Stimulated activated CD4-positive, alpha-beta T cell treated with anti-CD3 and anti-CD28 coated beads, TNF-alpha, amount 100 ng/mL, for 4 hours (primary cell): ENCODE measurements around the gene EEFSEC.
"Not testable (repeated sequence)": the region's sequence is repeated elsewhere in the genome, so short reads cannot be mapped to it uniquely, and the experiment has no call there.

Source experiments
- DNase-seq, 3 experiments: peaks; one replicate each; pipeline ENCODE4 v3.0.0-alpha.2; 2020; ENCODE audit warnings: low read depth in 3 of 3

EEFSEC gene

GRCh38 chr3:128152419-128153155 is 694 bp upstream of the EEFSEC start:
- no peak for DNase-seq

GRCh38 chr3:128154354-128154753 is 1.1 kb downstream of the EEFSEC start:
- not testable (repeated sequence) for DNase-seq

- DNase-seq, result no peak
Measured at GRCh38 chr3:128155616-128156360, 2.5 kb downstream of the EEFSEC start.

- DNase-seq, result no peak
Measured at GRCh38 chr3:128160661-128161060, 7.4 kb downstream of the EEFSEC start.

GRCh38 chr3:128163432-128163831 is 10.2 kb downstream of the EEFSEC start:
- DNase-seq, result no peak

GRCh38 chr3:128166971-128167453 is 13.7 kb downstream of the EEFSEC start:
- DNase-seq, result no peak

- no peak for DNase-seq
Measured at GRCh38 chr3:128167646-128167972, 14.3 kb downstream of the EEFSEC start.

- DNase-seq, result no peak
Measured at GRCh38 chr3:128167973-128168674, 14.8 kb downstream of the EEFSEC start.

- DNase-seq, result no peak
Measured at GRCh38 chr3:128168836-128169235, 15.6 kb downstream of the EEFSEC start.

GRCh38 chr3:128170866-128171516 is 17.7 kb downstream of the EEFSEC start:
- DNase-seq, result no peak

- DNase-seq, result no peak
Measured at GRCh38 chr3:128173200-128173599, 19.9 kb downstream of the EEFSEC start.

- no peak for DNase-seq
Measured at GRCh38 chr3:128173849-128174248, 20.6 kb downstream of the EEFSEC start.

GRCh38 chr3:128174675-128175590 is 21.7 kb downstream of the EEFSEC start:
- DNase-seq, result no peak

GRCh38 chr3:128175768-128176167 is 22.5 kb downstream of the EEFSEC start:
- DNase-seq, result no peak

GRCh38 chr3:128176276-128176833 is 23.1 kb downstream of the EEFSEC start:
- DNase-seq, result no peak

- DNase-seq, result no peak
Measured at GRCh38 chr3:128177865-128178264, 24.6 kb downstream of the EEFSEC start.

GRCh38 chr3:128178782-128179483 is 25.7 kb downstream of the EEFSEC start:
- no peak for DNase-seq

GRCh38 chr3:128179484-128179819 is 26.2 kb downstream of the EEFSEC start:
- no peak for DNase-seq

GRCh38 chr3:128180436-128180835 is 27.2 kb downstream of the EEFSEC start:
- no peak for DNase-seq

GRCh38 chr3:128180913-128181312 is 27.6 kb downstream of the EEFSEC start:
- no peak for DNase-seq
